OCI-LY7 (cell line): ENCODE data around the gene ANK3. TPM values are rescaled to one million over a fixed set of nuclear protein-coding genes. Genes with fewer than 3 reads are reported as not detected.

ENCODE experiments used
- BruUV-seq: library from RNA; stranded (reverse); fragments of 400-500 nt; replicated peaks from 2 replicates; lab custom pipeline; 2021; lab: Mats Ljungman, UMichigan
- CTCF ChIA-PET: fragments of 300-600 bp; sonication (Branson Sonifier 250); formaldehyde crosslinking; loops from one replicate; lab custom pipeline; 2022; ENCODE audit warnings: antibody characterized with exemption; ENCODE audit not compliant: unreplicated experiment; lab: Charles Lee
- POLR2A ChIA-PET: fragments of 300-600 bp; sonication (Branson Sonifier 250); formaldehyde crosslinking; loops from one replicate; lab custom pipeline; 2022; ENCODE audit warnings: antibody characterized with exemption; lab: Charles Lee
- DNase-seq: peaks from one replicate; pipeline ENCODE4 v3.0.0-alpha.2; 2015; ENCODE audit warnings: low spot score
- H2AFZ ChIP-seq: fragments of 200-600 bp; sonication (generic), shearing (Covaris generic); 2 replicates; pipeline ENCODE4 v1.6.1; 2014; ENCODE audit warnings: mild to moderate bottlenecking, antibody characterized with exemption, low read length, moderate library complexity
- H3K27ac ChIP-seq: fragments of 200-600 bp; sonication (generic); 2 replicates; pipeline ENCODE4 v1.5.1; 2014; ENCODE audit warnings: mixed run types, low read depth, mild to moderate bottlenecking, moderate library complexity, low read length, inconsistent platforms; ENCODE audit not compliant: poor library complexity, severe bottlenecking
- H3K36me3 ChIP-seq: fragments of 200-600 bp; sonication (generic); 2 replicates; pipeline ENCODE4 v1.6.1; 2014; ENCODE audit warnings: mild to moderate bottlenecking, antibody characterized with exemption, low read length, moderate library complexity, mixed read lengths; ENCODE audit not compliant: insufficient read depth
- H3K4me1 ChIP-seq: fragments of 200-600 bp; sonication (generic); 2 replicates; pipeline ENCODE4 v1.5.1; 2014; ENCODE audit warnings: mild to moderate bottlenecking, low read length; ENCODE audit not compliant: insufficient read depth, poor library complexity, severe bottlenecking
- H3K4me2 ChIP-seq: fragments of 200-600 bp; sonication (generic); 2 replicates; pipeline ENCODE4 v1.6.1; 2014; ENCODE audit warnings: mild to moderate bottlenecking, low read length
- H3K4me3 ChIP-seq: fragments of 200-600 bp; sonication (generic); 2 replicates; pipeline ENCODE4 v1.5.1; 2014; ENCODE audit warnings: mild to moderate bottlenecking, low read depth, low read length; ENCODE audit not compliant: poor library complexity, severe bottlenecking
- H3K79me2 ChIP-seq: fragments of 200-600 bp; sonication (generic); 2 replicates; pipeline ENCODE4 v1.6.1; 2016; ENCODE audit warnings: low read depth, mild to moderate bottlenecking, low read length, moderate library complexity, mixed read lengths; ENCODE audit not compliant: insufficient read depth
- H3K9me2 ChIP-seq: fragments of 200-600 bp; sonication (generic); 2 replicates; pipeline ENCODE4 v1.6.1; 2016; ENCODE audit warnings: mild to moderate bottlenecking, low read length, mixed read lengths; ENCODE audit not compliant: insufficient read depth
- H3K9me3 ChIP-seq: fragments of 200-600 bp; sonication (generic); 2 replicates; pipeline ENCODE4 v1.6.1; 2014; ENCODE audit warnings: mild to moderate bottlenecking, mixed run types, low read length, mixed read lengths
- H4K20me1 ChIP-seq: fragments of 200-600 bp; sonication (generic); 2 replicates; pipeline ENCODE4 v1.6.1; 2014; ENCODE audit warnings: mild to moderate bottlenecking, antibody characterized with exemption, low read length, moderate library complexity, mixed read lengths; ENCODE audit not compliant: insufficient read depth
- EZH2phosphoT487 ChIP-seq: fragments of 200-600 bp; sonication (generic); IDR thresholded peaks from 2 replicates; pipeline ENCODE4 v1.6.1; 2018; ENCODE audit warnings: low read depth, borderline replicate concordance, mild to moderate bottlenecking, mixed run types, antibody characterized with exemption, low read length, moderate library complexity, mixed read lengths
- intact Hi-C: fragments of 100-400 bp; cut with micrococcal nuclease; formaldehyde crosslinking; loops from one replicate; pipeline ENCODE4 v1.10.0; 2022; ENCODE audit not compliant: unreplicated experiment
- total RNA-seq, 2 experiments: library from RNA; depleted of rRNA in 1 of 2; stranded (reverse); fragments of >200 nt in 1 of 2; shearing (Covaris generic) in 1 of 2; gene quantifications; 2 replicates each; pipeline ENCODE4 v1.2.3, GENCODE V29; 2014 to 2022
- TF ChIP-seq, protein P1 (sequence below): fragments of 200-600 bp; sonication (generic); conservative IDR thresholded peaks from 2 replicates; pipeline ENCODE4 v1.5.1; 2014; ENCODE audit warnings: mild to moderate bottlenecking, antibody characterized with exemption, low read length, moderate library complexity, mixed read lengths

ANK3 gene
- total RNA-seq, 2 experiments from 2014 or later: 0.13 to 0.49 TPM

DNA sequence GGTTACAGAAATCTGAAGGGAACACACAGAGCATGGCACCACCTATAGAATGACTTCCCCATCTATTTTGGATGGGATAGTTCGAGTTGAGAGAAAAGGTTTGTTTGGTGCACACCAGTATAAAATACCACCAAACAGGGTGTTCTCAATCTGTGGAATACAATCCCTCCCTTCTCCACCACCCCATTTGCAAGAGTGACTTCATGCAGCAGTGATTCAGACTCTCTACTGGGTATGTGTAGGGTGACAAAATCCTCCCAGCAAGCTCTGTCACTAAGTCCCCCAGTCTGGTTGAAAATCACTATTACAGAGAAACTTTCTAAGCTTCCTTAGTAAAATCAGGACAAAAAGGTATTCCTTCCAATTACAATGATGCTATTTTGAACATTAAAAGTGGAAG, 69.0 kb downstream of the ANK3 start:
- CTCF ChIA-PET: no interaction called here
- TF ChIP-seq EZH2phosphoT487: no peak
- TF ChIP-seq, protein P1, sequence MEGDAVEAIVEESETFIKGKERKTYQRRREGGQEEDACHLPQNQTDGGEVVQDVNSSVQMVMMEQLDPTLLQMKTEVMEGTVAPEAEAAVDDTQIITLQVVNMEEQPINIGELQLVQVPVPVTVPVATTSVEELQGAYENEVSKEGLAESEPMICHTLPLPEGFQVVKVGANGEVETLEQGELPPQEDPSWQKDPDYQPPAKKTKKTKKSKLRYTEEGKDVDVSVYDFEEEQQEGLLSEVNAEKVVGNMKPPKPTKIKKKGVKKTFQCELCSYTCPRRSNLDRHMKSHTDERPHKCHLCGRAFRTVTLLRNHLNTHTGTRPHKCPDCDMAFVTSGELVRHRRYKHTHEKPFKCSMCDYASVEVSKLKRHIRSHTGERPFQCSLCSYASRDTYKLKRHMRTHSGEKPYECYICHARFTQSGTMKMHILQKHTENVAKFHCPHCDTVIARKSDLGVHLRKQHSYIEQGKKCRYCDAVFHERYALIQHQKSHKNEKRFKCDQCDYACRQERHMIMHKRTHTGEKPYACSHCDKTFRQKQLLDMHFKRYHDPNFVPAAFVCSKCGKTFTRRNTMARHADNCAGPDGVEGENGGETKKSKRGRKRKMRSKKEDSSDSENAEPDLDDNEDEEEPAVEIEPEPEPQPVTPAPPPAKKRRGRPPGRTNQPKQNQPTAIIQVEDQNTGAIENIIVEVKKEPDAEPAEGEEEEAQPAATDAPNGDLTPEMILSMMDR: no peak
- Histone ChIP-seq H3K9me3 (no peaks in the 10 kb centered on the region), H3K4me3 (no peak overlapping the region), H3K27ac (no peak overlapping the region), H3K9me2 (no peaks in the 10 kb centered on the region), H3K36me3 (no peaks in the 10 kb centered on the region), H3K79me2 (no peaks in the 10 kb centered on the region), H4K20me1 (no peaks in the 10 kb centered on the region), H2AFZ (no peak overlapping the region), H3K4me2 (no peak overlapping the region), H3K4me1 (no peaks in the 10 kb centered on the region)
- DNase-seq: no peak
- intact Hi-C loops: no loop called here
- POLR2A ChIA-PET: interaction anchor here (0.6 to 0.7 kb wide), 2 partner anchors 18 to 86 kb away, joined by 3 read pairs; no protein-coding TSS in a partner anchor
- BruUV-seq: no TSS peak

DNA sequence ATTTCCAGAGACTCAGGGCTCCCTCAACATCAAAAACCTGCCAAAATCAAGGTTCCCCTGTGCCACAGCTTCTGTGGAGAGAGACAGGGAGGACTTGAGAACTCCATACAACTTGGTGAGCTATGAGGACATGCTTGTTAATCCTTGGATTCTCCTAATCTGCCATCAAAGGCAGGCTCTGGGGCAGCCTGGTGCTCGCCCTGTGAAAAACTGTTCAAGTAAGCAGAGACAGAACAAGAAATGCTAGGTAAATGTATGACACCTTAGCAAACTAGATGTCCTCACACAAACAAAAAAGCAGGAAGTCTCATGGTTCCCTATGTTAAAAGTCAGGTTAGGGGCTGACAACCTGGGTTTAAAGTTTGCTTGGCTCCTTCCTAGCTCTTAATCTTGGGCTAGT, 73.6 kb downstream of the ANK3 start:
- POLR2A ChIA-PET: interaction anchor here (0.8 to 1.2 kb wide), 4 partner anchors 9 to 80 kb away, joined by 3 to 6 read pairs (median 3); no protein-coding TSS in a partner anchor
- Histone ChIP-seq H3K4me1 (peaks cover 9% of the 10 kb centered on the region), H3K27ac (no peak overlapping the region), H3K4me2 (no peak overlapping the region), H4K20me1 (no peaks in the 10 kb centered on the region), H3K36me3 (no peaks in the 10 kb centered on the region), H3K9me3 (no peaks in the 10 kb centered on the region), H3K79me2 (no peaks in the 10 kb centered on the region), H3K9me2 (no peaks in the 10 kb centered on the region), H3K4me3 (no peak overlapping the region), H2AFZ (peak overlapping the region; percentile 12; the same call in 1 of the 2 replicates)
- intact Hi-C loops: no loop called here
- CTCF ChIA-PET: no interaction called here
- DNase-seq: no peak
- no TSS peak for BruUV-seq
- TF ChIP-seq EZH2phosphoT487: no peak
- TF ChIP-seq, protein P1: no peak

DNA sequence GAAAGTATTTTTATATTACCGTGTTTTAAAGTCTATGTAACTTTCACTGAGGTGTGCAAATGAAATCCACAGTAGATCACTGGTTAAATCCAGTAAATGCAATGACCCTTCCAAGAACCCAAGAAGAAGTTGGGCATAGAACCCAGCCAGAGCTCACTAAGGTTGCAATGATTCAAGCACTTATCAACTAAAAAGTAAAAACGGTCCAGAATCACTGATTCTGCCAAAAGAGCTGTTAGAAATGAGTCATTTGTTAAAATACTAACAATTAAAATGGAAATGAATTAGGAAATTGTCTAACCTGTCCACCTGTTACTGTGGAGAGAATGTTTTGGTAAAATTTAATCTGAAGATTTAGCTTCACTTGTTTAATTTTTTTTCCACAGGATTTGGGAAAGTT, 74.4 kb downstream of the ANK3 start:
- no TSS peak for BruUV-seq
- Histone ChIP-seq H3K27ac (no peak overlapping the region), H3K4me2 (no peak overlapping the region), H3K36me3 (no peaks in the 10 kb centered on the region), H4K20me1 (no peaks in the 10 kb centered on the region), H3K4me1 (peaks cover 9% of the 10 kb centered on the region), H3K9me2 (no peaks in the 10 kb centered on the region), H3K9me3 (no peaks in the 10 kb centered on the region), H3K79me2 (no peaks in the 10 kb centered on the region), H3K4me3 (no peak overlapping the region), H2AFZ (no peak overlapping the region)
- no peak for TF ChIP-seq EZH2phosphoT487
- TF ChIP-seq, protein P1: no peak
- ChIA-PET POLR2A (interaction anchor here (0.9 to 1.2 kb wide), 4 partner anchors 9 to 79 kb away, joined by 3 to 6 read pairs (median 4); no protein-coding TSS in a partner anchor), CTCF (no interaction called here)
- no peak for DNase-seq
- intact Hi-C loops: no loop called here
